IMR-90 (cell line): ENCODE results near the gene PLEKHG5.

Source experiments
- POLR2A ChIP-seq: IDR thresholded peaks from 2 replicates; pipeline ENCODE4 v1.6.1; 2012; ENCODE audit warnings: mild to moderate bottlenecking, low read depth, low read length
- RCOR1 ChIP-seq: IDR thresholded peaks from 2 replicates; pipeline ENCODE4 v1.6.1; 2012; ENCODE audit warnings: mild to moderate bottlenecking, low read length, improper control_type of control experiment; ENCODE audit not compliant: insufficient replicate concordance
- SMC3 ChIP-seq: fragments of 150-350 bp; IDR thresholded peaks from 2 replicates; pipeline ENCODE4 v1.6.1; 2016; ENCODE audit warnings: low read depth, mild to moderate bottlenecking, antibody characterized with exemption, low read length, moderate library complexity
- TF ChIP-seq, protein P1 (sequence below): conservative IDR thresholded peaks from 2 replicates; pipeline ENCODE4 v1.5.1; 2012; ENCODE audit warnings: mild to moderate bottlenecking, low read depth, low read length, improper control_type of control experiment

DNA sequence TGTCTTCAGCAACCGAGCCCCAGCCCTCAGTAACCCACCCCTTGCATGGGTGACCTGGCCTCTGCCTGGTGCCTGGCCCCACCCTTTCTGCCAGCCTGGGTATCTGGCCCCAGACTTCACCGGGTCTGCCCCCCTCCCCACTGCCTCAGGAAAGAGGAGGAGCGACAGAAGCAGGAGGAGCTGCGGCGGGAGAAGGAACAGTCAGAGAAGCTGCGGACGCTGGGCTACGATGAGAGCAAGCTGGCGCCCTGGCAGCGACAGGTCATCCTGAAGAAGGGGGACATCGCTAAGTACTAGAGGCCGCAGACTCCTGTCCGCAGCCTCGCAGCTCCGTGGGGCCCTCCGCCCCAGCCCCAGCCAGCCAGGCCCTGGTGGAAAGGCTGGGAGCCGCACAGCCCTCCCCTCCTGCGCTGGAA is 31.6 kb downstream of the PLEKHG5 start:
- TF ChIP-seq, protein P1, sequence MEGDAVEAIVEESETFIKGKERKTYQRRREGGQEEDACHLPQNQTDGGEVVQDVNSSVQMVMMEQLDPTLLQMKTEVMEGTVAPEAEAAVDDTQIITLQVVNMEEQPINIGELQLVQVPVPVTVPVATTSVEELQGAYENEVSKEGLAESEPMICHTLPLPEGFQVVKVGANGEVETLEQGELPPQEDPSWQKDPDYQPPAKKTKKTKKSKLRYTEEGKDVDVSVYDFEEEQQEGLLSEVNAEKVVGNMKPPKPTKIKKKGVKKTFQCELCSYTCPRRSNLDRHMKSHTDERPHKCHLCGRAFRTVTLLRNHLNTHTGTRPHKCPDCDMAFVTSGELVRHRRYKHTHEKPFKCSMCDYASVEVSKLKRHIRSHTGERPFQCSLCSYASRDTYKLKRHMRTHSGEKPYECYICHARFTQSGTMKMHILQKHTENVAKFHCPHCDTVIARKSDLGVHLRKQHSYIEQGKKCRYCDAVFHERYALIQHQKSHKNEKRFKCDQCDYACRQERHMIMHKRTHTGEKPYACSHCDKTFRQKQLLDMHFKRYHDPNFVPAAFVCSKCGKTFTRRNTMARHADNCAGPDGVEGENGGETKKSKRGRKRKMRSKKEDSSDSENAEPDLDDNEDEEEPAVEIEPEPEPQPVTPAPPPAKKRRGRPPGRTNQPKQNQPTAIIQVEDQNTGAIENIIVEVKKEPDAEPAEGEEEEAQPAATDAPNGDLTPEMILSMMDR: no peak
- no peak for TF ChIP-seq POLR2A
- TF ChIP-seq RCOR1: no peak
- no peak for TF ChIP-seq SMC3
